G401.6 (cell line): ENCODE results near the gene PIAS2.
"Not testable (repeated sequence)": the region's sequence is repeated elsewhere in the genome, so short reads cannot be mapped to it uniquely, and the experiment has no call there.

Source experiments
- FAIRE-seq: peaks from 2 replicates; lab custom pipeline; 2012; peaks lifted over from hg19 to GRCh38; lab: Jason Lieb, UNC

Gene PIAS2

GRCh38 chr18:46917108-46917802 lies at the start of gene PIAS2, which contains the start of gene KATNAL2:
PIAS2 (minus strand) TSS chr18:46917507; CDS start chr18:46917345, 162 bp downstream.
KATNAL2 (plus strand) TSS chr18:46917602; CDS start chr18:46946873, 29,271 bp downstream.
- FAIRE-seq, result no peak

- not testable (repeated sequence) for FAIRE-seq
Measured at GRCh38 chr18:46966266-46966665, 49.0 kb upstream of the PIAS2 start.

- FAIRE-seq, result not testable (repeated sequence)
Measured at GRCh38 chr18:46964579-46965293, 47.4 kb upstream of the PIAS2 start.

- FAIRE-seq, result not testable (repeated sequence)
Measured at GRCh38 chr18:46963656-46964578, 46.6 kb upstream of the PIAS2 start.

GRCh38 chr18:46958209-46958608 lies 40.9 kb upstream of the PIAS2 start:
- FAIRE-seq, result no peak

GRCh38 chr18:46953195-46953594 lies 35.9 kb upstream of the PIAS2 start:
- FAIRE-seq, result no peak

GRCh38 chr18:46950064-46950656 lies 32.9 kb upstream of the PIAS2 start:
- peak; percentile 86 for FAIRE-seq

- FAIRE-seq, result no peak
Measured at GRCh38 chr18:46946656-46947282, 29.5 kb upstream of the PIAS2 start.

- FAIRE-seq, result no peak
Measured at GRCh38 chr18:46942646-46943045, 25.3 kb upstream of the PIAS2 start.

- FAIRE-seq, result no peak
Measured at GRCh38 chr18:46939998-46940571, 22.8 kb upstream of the PIAS2 start.

- FAIRE-seq, result no peak
Measured at GRCh38 chr18:46939337-46939963, 22.1 kb upstream of the PIAS2 start.

- no peak for FAIRE-seq
Measured at GRCh38 chr18:46920653-46921052, 3.3 kb upstream of the PIAS2 start.

GRCh38 chr18:46920067-46920466 lies 2.8 kb upstream of the PIAS2 start:
- FAIRE-seq, result no peak

- FAIRE-seq, result no peak
Measured at GRCh38 chr18:46917803-46918600, 695 bp upstream of the PIAS2 start.

GRCh38 chr18:46916551-46917107 lies 678 bp downstream of the PIAS2 start:
- no peak for FAIRE-seq

GRCh38 chr18:46915800-46916550 lies 1.3 kb downstream of the PIAS2 start:
- FAIRE-seq, result no peak

GRCh38 chr18:46910856-46911255 lies 6.5 kb downstream of the PIAS2 start:
- no peak for FAIRE-seq

GRCh38 chr18:46909497-46909896 lies 7.8 kb downstream of the PIAS2 start:
- FAIRE-seq, result no peak

- no peak for FAIRE-seq
Measured at GRCh38 chr18:46903406-46903805, 13.9 kb downstream of the PIAS2 start.
